GM12873 (cell line): ENCODE measurements around the gene ADAMTS3.

Source experiments
- CTCF ChIP-seq: IDR thresholded peaks from 2 replicates; pipeline ENCODE4 v1.5.1; 2012; ENCODE audit warnings: low read depth, mild to moderate bottlenecking, moderate library complexity, low read length, control low read depth; ENCODE audit not compliant: insufficient read depth; ENCODE audit errors: missing control alignments

Gene ADAMTS3

GRCh38 chr4:72442147-72442546 lies 126.9 kb downstream of the ADAMTS3 start:
- no peak for TF ChIP-seq CTCF

GRCh38 chr4:72440386-72440785 lies 128.6 kb downstream of the ADAMTS3 start:
- TF ChIP-seq CTCF, result no peak

GRCh38 chr4:72432975-72433374 lies 136.0 kb downstream of the ADAMTS3 start:
- TF ChIP-seq CTCF, result no peak

DNA sequence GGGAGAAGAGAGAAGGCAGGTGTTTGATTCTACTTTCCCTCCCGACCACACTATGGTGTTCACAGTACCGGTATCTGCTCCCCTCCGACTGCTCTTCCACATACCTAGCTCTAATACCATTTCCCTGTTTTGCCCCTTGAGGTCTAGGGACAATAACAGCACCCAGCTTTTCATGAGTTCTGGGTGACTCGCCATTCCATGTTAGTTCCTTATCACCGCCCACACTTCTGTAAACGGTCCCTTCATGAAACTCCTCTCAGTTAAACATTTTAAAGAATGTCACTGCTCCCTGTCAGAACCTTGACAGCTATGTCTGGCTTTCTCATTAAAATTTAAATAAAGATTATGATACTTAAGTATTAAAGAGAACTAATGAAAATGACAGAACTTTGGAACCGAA lies 136.7 kb downstream of the ADAMTS3 start:
- no peak for TF ChIP-seq CTCF

- TF ChIP-seq CTCF, result no peak
Measured at GRCh38 chr4:72430988-72431387, 138.0 kb downstream of the ADAMTS3 start.

DNA sequence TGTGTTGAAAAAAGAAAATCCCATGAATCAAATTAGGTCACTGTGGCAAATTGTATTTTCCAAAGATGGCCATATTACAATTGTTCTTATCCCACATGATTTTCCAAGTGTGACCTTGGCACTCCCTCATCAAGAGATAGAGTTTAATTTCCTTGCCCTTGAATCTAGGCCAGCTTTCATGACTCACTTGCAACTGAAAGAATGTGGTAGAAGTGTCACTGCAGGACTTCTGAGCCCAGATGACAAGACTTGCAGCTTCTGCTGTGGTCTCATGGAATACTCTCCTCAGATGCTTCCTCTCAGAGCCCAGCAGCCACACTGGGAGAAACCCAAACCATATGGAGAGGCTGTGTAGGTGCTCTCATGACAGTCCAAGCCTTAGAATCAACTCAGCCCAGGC lies 139.0 kb downstream of the ADAMTS3 start:
- no peak for TF ChIP-seq CTCF

GRCh38 chr4:72429397-72429889 lies 139.6 kb downstream of the ADAMTS3 start:
- no peak for TF ChIP-seq CTCF

DNA sequence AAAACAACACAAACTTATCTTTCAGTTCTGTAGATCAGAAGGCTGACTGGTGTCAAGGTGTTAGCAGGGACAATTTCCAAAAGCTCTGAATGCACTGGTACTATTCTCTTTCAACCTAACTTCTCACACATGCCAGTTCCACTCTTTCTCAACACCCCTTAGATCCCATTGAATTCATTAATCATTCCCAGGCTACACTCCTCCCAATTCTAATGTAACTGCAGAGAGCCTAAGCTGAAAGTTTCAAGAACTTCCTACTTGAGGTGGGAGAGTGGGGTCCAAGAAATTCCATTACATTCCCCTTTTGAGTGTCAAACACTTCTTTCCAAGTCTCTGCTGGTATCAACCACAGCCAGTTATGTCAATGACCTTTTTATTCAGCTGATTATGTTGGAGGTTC lies 142.0 kb downstream of the ADAMTS3 start:
- TF ChIP-seq CTCF, result no peak
